ENCODE measurements around the gene OR7D2.

DNA sequence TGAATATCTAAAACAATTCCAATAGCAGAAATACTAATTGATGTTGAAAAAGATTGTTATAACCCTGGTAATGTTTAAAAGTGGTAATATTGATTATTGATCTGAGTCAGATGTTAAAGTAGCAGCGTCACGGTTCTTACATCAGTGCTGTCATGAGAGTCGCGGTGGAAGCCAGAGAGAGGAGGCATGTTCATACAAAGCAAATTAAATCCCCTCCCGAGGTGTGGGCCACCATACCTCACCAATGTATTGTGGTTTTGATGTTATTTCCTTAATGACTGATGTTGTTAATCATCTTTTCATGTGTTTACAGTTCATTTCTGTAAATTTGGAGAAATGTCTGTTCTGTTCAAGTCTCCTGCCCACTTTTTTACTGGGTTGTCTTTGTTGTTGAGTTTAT, 27.4 kb upstream of the OR7D2 start:
- TF ChIP-seq, protein P1, sequence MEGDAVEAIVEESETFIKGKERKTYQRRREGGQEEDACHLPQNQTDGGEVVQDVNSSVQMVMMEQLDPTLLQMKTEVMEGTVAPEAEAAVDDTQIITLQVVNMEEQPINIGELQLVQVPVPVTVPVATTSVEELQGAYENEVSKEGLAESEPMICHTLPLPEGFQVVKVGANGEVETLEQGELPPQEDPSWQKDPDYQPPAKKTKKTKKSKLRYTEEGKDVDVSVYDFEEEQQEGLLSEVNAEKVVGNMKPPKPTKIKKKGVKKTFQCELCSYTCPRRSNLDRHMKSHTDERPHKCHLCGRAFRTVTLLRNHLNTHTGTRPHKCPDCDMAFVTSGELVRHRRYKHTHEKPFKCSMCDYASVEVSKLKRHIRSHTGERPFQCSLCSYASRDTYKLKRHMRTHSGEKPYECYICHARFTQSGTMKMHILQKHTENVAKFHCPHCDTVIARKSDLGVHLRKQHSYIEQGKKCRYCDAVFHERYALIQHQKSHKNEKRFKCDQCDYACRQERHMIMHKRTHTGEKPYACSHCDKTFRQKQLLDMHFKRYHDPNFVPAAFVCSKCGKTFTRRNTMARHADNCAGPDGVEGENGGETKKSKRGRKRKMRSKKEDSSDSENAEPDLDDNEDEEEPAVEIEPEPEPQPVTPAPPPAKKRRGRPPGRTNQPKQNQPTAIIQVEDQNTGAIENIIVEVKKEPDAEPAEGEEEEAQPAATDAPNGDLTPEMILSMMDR (IDR thresholded peaks at IDR 0.05), result no peak
- no peak for TF ChIP-seq POLR2A (IDR thresholded peaks at IDR 0.05)
